ENCODE measurements around the gene CRYL1.

Gene CRYL1

GRCh38 chr13:20402881-20403280 is 122.8 kb downstream of the CRYL1 start:
- H3K4me3 ChIP-seq (ENCODE audit: low read depth, low read length), result no peak overlapping the region

DNA sequence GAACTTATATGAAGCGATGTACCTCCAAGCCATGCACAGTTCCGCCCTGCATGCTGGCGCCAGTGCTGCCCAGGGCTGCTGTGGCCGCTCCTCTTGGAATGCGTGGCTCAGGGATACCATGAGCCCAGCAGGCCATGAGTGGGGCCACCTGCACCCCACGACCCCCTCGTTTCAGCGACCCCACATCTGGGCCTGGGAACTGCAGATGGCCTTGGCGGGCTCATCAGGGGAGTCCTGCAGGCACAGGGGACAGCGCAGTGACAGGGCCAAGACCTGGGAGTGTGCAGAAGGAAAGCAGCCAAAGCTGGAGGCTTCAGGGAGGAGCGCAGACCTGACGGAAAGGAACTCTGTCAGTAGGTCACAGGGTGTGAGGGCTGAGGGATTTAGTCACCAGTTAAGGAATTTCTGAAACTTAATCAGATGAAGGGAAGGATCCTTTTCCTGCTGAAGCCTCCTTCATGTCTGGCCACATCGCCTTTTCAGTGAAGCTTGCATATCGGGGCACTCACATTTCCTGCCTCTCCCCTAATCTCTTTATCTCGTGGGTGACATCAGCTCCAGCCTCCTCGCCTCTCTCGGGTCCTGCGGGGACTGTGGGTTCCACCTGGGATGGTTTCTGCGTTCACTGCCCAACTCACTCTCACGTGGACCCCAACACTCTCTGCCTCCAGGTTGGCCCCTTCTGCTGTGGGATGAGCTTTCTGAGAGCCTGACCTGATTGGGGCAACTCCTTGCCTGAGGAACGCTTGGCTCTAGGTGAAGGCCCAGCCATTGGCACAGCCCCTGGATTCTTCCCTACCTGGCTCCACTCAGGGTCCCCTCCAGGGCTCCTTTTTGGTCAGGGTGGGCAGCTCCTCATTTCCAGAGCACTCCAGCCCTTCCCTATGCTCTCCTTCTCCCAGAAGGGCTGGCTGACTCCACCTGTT is 123.5 kb downstream of the CRYL1 start:
- no peak overlapping the region for H3K4me3 ChIP-seq (ENCODE audit: low read depth, low read length)

DNA sequence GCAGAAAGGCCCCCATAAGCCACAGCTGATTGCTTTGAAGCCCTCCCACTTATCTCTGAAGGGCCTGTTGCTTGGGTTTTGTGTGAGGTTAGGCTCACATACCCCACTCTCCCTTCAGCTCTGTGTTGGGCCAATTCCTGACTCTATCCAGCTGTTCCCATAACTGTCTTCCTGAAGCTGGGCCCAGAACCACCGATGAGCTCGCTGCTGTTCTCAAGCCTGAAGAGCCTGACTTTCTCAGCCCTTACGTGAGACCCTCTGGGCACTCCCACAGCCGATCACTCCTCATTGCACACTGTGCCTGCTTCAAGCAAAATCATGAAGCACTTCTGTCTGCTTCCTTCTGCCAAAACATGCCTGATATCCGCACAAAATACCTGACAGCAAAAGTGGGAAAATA is 124.1 kb downstream of the CRYL1 start:
- no peak overlapping the region for H3K4me3 ChIP-seq (ENCODE audit: low read depth, low read length)

GRCh38 chr13:20400774-20401173 is 124.9 kb downstream of the CRYL1 start:
- H3K4me3 ChIP-seq (ENCODE audit: low read depth, low read length), result no peak overlapping the region

DNA sequence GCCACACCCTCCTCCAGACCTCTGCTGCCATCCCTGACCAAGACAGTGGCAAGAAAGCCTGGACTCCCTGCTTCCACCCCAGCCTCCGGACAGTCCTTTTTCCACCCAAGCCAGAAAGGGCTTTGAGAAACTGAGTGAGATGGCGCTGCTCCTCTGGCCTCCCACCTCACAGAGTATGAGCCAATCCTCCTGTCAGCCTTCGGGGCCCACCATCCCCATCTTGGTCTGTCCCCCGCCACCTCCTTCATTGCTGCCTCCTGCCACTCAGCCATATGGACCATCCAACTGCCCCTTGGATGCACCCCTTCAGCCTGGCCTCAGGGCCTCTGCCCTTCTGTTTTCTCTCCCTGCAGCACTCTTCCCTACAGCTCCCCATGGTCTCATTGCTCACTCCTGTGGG is 125.7 kb downstream of the CRYL1 start:
- no peak overlapping the region for H3K4me3 ChIP-seq (ENCODE audit: low read depth, low read length)

DNA sequence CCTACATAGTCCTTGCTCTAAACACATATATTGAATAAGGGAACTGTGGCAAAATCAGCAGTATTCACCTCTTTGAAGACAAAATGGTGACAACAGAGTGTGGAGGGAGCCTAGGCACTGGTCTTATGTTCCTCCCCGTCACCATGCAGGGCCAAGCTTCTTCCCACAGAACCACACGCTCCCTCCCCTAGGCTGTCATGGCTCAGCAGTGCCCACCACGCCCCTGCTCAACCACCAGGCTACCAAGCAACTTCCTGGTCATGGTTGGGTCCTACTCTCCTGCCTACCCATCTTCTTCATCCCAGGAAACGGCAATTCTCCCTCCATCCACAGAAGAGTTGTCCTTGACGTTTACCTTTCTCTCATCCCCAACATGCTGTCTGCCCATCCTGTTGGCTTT is 126.1 kb downstream of the CRYL1 start:
- no peak overlapping the region for H3K4me3 ChIP-seq (ENCODE audit: low read depth, low read length)

GRCh38 chr13:20398459-20398858 is 127.2 kb downstream of the CRYL1 start:
- no peak overlapping the region for H3K4me3 ChIP-seq (ENCODE audit: low read depth, low read length)

GRCh38 chr13:20397896-20398295 is 127.8 kb downstream of the CRYL1 start:
- H3K4me3 ChIP-seq (ENCODE audit: low read depth, low read length), result no peak overlapping the region

GRCh38 chr13:20395061-20395916 is 130.4 kb downstream of the CRYL1 start:
- H3K4me3 ChIP-seq (ENCODE audit: low read depth, low read length), result no peak overlapping the region

DNA sequence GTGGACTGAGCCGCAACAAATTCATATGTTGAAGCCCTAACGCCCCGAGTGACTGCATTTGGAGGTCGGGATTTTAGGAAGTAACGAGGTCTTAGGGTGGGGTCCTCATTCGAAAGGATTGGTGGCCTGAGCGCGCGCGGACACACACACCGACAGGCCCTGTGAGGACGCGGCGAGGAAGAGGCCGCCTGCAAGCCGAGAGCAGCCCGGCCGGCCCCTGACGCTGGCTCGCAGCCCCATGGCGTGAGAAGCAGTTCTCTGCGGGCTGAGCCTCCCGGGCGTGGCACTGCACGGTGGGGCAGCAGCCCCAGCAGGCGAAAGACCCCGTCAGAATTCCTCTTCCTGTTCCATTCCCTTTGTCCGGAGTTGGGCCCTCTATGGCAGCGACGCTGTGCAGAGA is 131.2 kb downstream of the CRYL1 start:
- H3K4me3 ChIP-seq (ENCODE audit: low read depth, low read length), result no peak overlapping the region

GRCh38 chr13:20394169-20394501 is 131.5 kb downstream of the CRYL1 start:
- H3K4me3 ChIP-seq (ENCODE audit: low read depth, low read length), result no peak overlapping the region

- no peak overlapping the region for H3K4me3 ChIP-seq (ENCODE audit: low read depth, low read length)
Observed at GRCh38 chr13:20393273-20394168, 132.1 kb downstream of the CRYL1 start.

- no peak overlapping the region for H3K4me3 ChIP-seq (ENCODE audit: low read depth, low read length)
Observed at GRCh38 chr13:20392530-20392929, 133.1 kb downstream of the CRYL1 start.

GRCh38 chr13:20391597-20392452 is 133.8 kb downstream of the CRYL1 start:
- H3K4me3 ChIP-seq (ENCODE audit: low read depth, low read length), result no peak overlapping the region

GRCh38 chr13:20390526-20391175 is 135.0 kb downstream of the CRYL1 start:
- no peak overlapping the region for H3K4me3 ChIP-seq (ENCODE audit: low read depth, low read length)

- no peak overlapping the region for H3K4me3 ChIP-seq (ENCODE audit: low read depth, low read length)
Observed at GRCh38 chr13:20389696-20390525, 135.7 kb downstream of the CRYL1 start.

GRCh38 chr13:20388184-20388583 is 137.5 kb downstream of the CRYL1 start:
- no peak overlapping the region for H3K4me3 ChIP-seq (ENCODE audit: low read depth, low read length)

GRCh38 chr13:20387441-20387971 is 138.2 kb downstream of the CRYL1 start:
- no peak overlapping the region for H3K4me3 ChIP-seq (ENCODE audit: low read depth, low read length)
